A673 (cell line): ENCODE data around the gene PAPOLG. TPM values are rescaled to one million over a fixed set of nuclear protein-coding genes. Genes with fewer than 3 reads are reported as not detected.

Source experiments
- BruUV-seq: library from RNA; stranded (reverse); fragments of 400-500 nt; replicated peaks from 2 replicates; lab custom pipeline; 2021; lab: Mats Ljungman, UMichigan
- CTCF ChIA-PET: fragments of 300-600 bp; sonication (Branson Sonifier 250); formaldehyde crosslinking; loops from one replicate; lab custom pipeline; 2022; ENCODE audit warnings: antibody characterized with exemption; lab: Charles Lee
- POLR2A ChIA-PET: fragments of 300-600 bp; sonication (Branson Sonifier 250); formaldehyde crosslinking; loops from one replicate; lab custom pipeline; 2022; ENCODE audit warnings: antibody characterized with exemption; ENCODE audit not compliant: low non-redundant PET; lab: Charles Lee
- DNase-seq: peaks from one replicate; pipeline ENCODE4 v3.0.0-alpha.2; 2015; ENCODE audit warnings: low spot score
- H3K27ac ChIP-seq: fragments of 200-600 bp; sonication (generic); 2 replicates; pipeline ENCODE4 v1.5.1; 2016; ENCODE audit warnings: mixed run types, low read depth, mild to moderate bottlenecking, mixed read lengths, antibody characterized with exemption, low read length; ENCODE audit not compliant: poor library complexity, severe bottlenecking
- H3K27me3 ChIP-seq: fragments of 200-600 bp; sonication (generic); replicated peaks from 2 replicates; pipeline ENCODE4 v1.6.1; 2017; ENCODE audit warnings: mixed run types, low read depth, mild to moderate bottlenecking, mixed read lengths, antibody characterized with exemption, low read length; ENCODE audit not compliant: insufficient read depth, poor library complexity
- H3K36me3 ChIP-seq: fragments of 200-600 bp; sonication (generic); 2 replicates; pipeline ENCODE4 v1.6.1; 2016; ENCODE audit warnings: mixed run types, mild to moderate bottlenecking, mixed read lengths, antibody characterized with exemption, low read length; ENCODE audit not compliant: insufficient read depth, poor library complexity, severe bottlenecking
- H3K4me1 ChIP-seq: fragments of 200-600 bp; sonication (generic); 2 replicates; pipeline ENCODE4 v1.6.1; 2017; ENCODE audit warnings: mixed run types, mild to moderate bottlenecking, mixed read lengths, antibody characterized with exemption, low read length; ENCODE audit not compliant: insufficient read depth, poor library complexity, severe bottlenecking
- H3K4me3 ChIP-seq: fragments of 200-600 bp; sonication (generic); 2 replicates; pipeline ENCODE4 v1.5.1; 2016; ENCODE audit warnings: low read depth, mixed run types, mild to moderate bottlenecking, mixed read lengths, low read length; ENCODE audit not compliant: poor library complexity, severe bottlenecking
- H3K9me3 ChIP-seq: fragments of 200-600 bp; sonication (generic); 2 replicates; pipeline ENCODE4 v1.6.1; 2016; ENCODE audit warnings: mixed run types, low read depth, mild to moderate bottlenecking, mixed read lengths, antibody characterized with exemption, low read length; ENCODE audit not compliant: poor library complexity, severe bottlenecking
- CTCF ChIP-seq: fragments of 300-800, 200-600 bp; sonication (generic); conservative IDR thresholded peaks from 2 replicates; pipeline ENCODE4 v1.5.1; 2017; ENCODE audit warnings: low read depth, mild to moderate bottlenecking, antibody characterized with exemption, low read length, moderate library complexity, mixed read lengths
- EZH2 ChIP-seq: fragments of 200-600 bp; sonication (generic); IDR thresholded peaks from 2 replicates; pipeline ENCODE4 v1.6.1; 2017; ENCODE audit warnings: borderline replicate concordance, low read depth, mild to moderate bottlenecking, mixed read lengths, antibody characterized with exemption, low read length; ENCODE audit not compliant: poor library complexity, severe bottlenecking
- intact Hi-C: fragments of 100-400 bp; cut with micrococcal nuclease; formaldehyde crosslinking; loops from one replicate; pipeline ENCODE4 v1.10.0; 2022; ENCODE audit not compliant: unreplicated experiment
- total RNA-seq: library from RNA; stranded (reverse); gene quantifications from 2 replicates; pipeline ENCODE4 v1.2.3, GENCODE V29; 2021

PAPOLG gene
- total RNA-seq, 1 experiment from 2014 or later, result 17.4 TPM

GRCh38 chr2:60844105-60844504 lies 88.0 kb downstream of the PAPOLG start:
- Histone ChIP-seq H3K9me3 (no peaks in the 10 kb centered on the region), H3K4me3 (no peak overlapping the region), H3K4me1 (no peaks in the 10 kb centered on the region), H3K27ac (no peak overlapping the region), H3K27me3 (no peaks in the 10 kb centered on the region), H3K36me3 (no peaks in the 10 kb centered on the region)
- ChIA-PET POLR2A (no interaction called here), CTCF (no interaction called here)
- TF ChIP-seq EZH2 (no peak), CTCF (no peak)
- DNase-seq, result no peak
- intact Hi-C loops, result no loop called here
- no TSS peak for BruUV-seq

- H3K4me1 ChIP-seq, result no peaks in the 10 kb centered on the region
- ChIA-PET CTCF (no interaction called here), POLR2A (no interaction called here)
- no peak for DNase-seq
- H3K36me3 ChIP-seq, result no peaks in the 10 kb centered on the region
- H3K9me3 ChIP-seq, result no peaks in the 10 kb centered on the region
- H3K4me3 ChIP-seq, result no peak overlapping the region
- intact Hi-C loops, result no loop called here
- no TSS peak for BruUV-seq
- no peaks in the 10 kb centered on the region for H3K27me3 ChIP-seq
- TF ChIP-seq CTCF (no peak), EZH2 (no peak)
- H3K27ac ChIP-seq, result no peak overlapping the region
Measured at GRCh38 chr2:60847854-60848253, 91.8 kb downstream of the PAPOLG start.

Other genes starting within 250 kb of the PAPOLG start
- 1.3 and 2.8 TPM in 2 replicates for gene BCL11A, start 202.6 kb upstream of the PAPOLG start, total RNA-seq
- gene REL, start 125.3 kb downstream of the PAPOLG start, total RNA-seq, result 11.5 and 13.3 TPM in 2 replicates